ENCODE results near the gene NEGR1.

DNA sequence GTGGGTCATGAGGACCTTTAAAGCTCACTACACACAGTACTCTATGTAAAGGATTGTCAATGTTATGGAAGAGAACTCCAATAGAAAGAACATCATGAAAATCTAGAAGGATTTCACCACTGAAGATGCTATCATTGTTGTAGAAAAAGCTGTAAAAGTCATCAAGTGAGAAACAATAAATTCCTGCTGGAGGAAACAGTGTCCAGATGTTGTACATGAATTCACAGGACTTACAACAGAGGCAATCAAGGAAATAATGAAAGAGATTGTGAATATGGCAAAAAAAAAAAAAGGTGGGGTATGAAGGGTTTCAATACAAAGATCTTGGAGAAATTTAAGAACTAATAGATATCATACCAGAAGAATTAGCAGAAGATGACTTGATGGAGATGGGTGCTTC lies 846.4 kb downstream of the NEGR1 start:
- TF ChIP-seq POLR2A (IDR thresholded peaks at IDR 0.05), result no peak
- TF ChIP-seq, protein P1, sequence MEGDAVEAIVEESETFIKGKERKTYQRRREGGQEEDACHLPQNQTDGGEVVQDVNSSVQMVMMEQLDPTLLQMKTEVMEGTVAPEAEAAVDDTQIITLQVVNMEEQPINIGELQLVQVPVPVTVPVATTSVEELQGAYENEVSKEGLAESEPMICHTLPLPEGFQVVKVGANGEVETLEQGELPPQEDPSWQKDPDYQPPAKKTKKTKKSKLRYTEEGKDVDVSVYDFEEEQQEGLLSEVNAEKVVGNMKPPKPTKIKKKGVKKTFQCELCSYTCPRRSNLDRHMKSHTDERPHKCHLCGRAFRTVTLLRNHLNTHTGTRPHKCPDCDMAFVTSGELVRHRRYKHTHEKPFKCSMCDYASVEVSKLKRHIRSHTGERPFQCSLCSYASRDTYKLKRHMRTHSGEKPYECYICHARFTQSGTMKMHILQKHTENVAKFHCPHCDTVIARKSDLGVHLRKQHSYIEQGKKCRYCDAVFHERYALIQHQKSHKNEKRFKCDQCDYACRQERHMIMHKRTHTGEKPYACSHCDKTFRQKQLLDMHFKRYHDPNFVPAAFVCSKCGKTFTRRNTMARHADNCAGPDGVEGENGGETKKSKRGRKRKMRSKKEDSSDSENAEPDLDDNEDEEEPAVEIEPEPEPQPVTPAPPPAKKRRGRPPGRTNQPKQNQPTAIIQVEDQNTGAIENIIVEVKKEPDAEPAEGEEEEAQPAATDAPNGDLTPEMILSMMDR (IDR thresholded peaks at IDR 0.05), result no peak

Data from gastroesophageal sphincter (tissue), 3 donors.